ENCODE measurements around the gene DEAF1. TPM values are rescaled to one million over a fixed set of nuclear protein-coding genes. Genes with fewer than 3 reads are reported as not detected.

Gene DEAF1
- total RNA-seq, 1 donor from 2014 or later = 48.1 TPM

- peak overlapping the region; percentile 66 for H3K4me3 Mint-ChIP-seq
Measured at GRCh38 chr11:614021-614622, 80.9 kb downstream of the DEAF1 start.

DNA sequence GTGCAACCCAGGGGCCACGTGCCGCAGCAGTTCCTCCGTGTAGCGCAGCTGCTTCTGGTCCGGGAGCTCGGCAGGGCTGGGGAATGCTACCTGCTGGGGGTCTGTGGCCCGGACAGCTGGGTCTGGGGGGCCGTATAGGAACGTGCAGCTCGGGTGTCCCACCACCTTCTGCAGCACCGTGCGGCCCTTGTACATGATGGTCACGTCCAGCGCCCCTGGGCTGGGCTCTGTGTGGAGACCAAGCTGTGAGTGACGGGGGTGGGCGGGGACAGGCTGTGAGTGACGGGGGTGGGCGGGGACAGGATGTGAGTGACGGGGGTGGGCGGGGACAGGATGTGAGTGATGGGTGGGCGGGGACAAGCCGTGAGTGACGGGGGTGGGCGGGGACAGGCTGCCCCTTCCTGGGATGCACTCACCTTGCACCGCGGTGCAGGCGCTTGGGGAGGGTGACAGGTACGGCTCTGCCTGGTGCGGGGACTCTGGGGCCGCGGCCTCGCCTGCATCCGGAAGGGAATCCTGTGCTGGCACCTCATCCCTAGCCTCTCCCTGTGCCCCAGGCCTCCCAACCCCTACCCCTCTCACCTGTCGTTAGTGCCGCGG lies 81.6 kb downstream of the DEAF1 start:
- peak; percentile 73 for DNase-seq (ENCODE audit: extremely low spot score, unreplicated experiment)

More at GRCh38 chr11:614021-614622, 80.9 kb downstream of the DEAF1 start:
- peaks cover 5% of the 10 kb centered on the region for H3K36me3 Mint-ChIP-seq
- no peaks in the 10 kb centered on the region for H3K27me3 Mint-ChIP-seq
- no peaks in the 10 kb centered on the region for H3K9me3 Mint-ChIP-seq
- DNase-seq (ENCODE audit: extremely low spot score, unreplicated experiment) = no peak
- H3K4me1 Mint-ChIP-seq (ENCODE audit: unreplicated experiment) = peaks cover 4% of the 10 kb centered on the region
- TF ChIP-seq CTCF (conservative IDR thresholded peaks at IDR 0.05) = no peak
- peak overlapping the region; percentile 50 for H3K27ac Mint-ChIP-seq

GRCh38 chr11:612961-613300 lies 82.1 kb downstream of the DEAF1 start:
- peaks cover 5% of the 10 kb centered on the region for H3K36me3 Mint-ChIP-seq
- no peak overlapping the region for H3K27ac Mint-ChIP-seq
- peaks cover 4% of the 10 kb centered on the region for H3K4me1 Mint-ChIP-seq (ENCODE audit: unreplicated experiment)
- no peak overlapping the region for H3K4me3 Mint-ChIP-seq
- H3K27me3 Mint-ChIP-seq = no peaks in the 10 kb centered on the region
- no peak for DNase-seq (ENCODE audit: extremely low spot score, unreplicated experiment)
- no peaks in the 10 kb centered on the region for H3K9me3 Mint-ChIP-seq
- no peak for TF ChIP-seq CTCF (conservative IDR thresholded peaks at IDR 0.05)

More for the DNA sequence above, 81.6 kb downstream of the DEAF1 start:
- TF ChIP-seq CTCF (conservative IDR thresholded peaks at IDR 0.05) = no peak
- H3K9me3 Mint-ChIP-seq = no peaks in the 10 kb centered on the region
- H3K4me3 Mint-ChIP-seq = no peak overlapping the region
- peaks cover 5% of the 10 kb centered on the region for H3K36me3 Mint-ChIP-seq
- H3K27ac Mint-ChIP-seq = no peak overlapping the region
- no peaks in the 10 kb centered on the region for H3K27me3 Mint-ChIP-seq
- peaks cover 4% of the 10 kb centered on the region for H3K4me1 Mint-ChIP-seq (ENCODE audit: unreplicated experiment)

DNA sequence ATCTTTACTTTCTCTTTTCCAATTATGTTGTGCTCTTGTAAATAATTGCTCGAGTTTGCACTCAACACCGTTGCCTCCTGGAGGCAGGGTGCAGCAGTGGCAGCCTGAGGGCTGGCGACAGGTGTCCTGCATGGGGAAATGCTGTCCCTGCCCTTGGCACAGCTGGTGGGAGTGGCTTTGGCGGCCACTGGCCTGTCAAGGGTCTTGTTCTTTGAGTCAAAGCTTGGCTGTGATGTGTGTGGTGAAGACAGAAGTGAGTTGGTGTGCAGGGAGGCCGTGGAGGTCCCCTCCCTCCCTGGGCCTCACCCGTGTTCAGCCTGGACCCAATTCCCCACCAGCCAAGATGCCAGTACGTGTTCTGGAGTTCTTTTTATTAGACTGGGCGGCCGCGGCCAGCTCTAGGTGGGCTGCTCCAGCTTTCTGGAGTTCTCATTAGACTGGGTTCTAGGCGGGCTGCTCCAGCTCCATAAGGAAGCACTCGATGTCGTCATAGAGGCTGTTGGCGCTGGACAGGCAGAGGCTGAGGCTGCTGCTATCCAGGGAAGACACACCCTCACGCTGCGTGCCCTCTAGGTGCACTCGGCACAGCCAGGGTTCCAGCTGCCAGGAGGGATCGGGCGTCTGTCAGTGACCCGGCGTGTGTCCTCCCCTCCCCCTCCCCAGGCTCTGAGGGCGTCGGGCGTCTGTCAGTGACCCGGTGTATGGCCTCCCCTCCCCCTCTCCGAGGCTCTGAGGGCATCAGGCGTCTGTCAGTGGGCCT lies 82.6 kb downstream of the DEAF1 start:
- DNase-seq (ENCODE audit: extremely low spot score, unreplicated experiment) = no peak
- H3K4me3 Mint-ChIP-seq = peak overlapping the region; percentile 78
- peaks cover 5% of the 10 kb centered on the region for H3K36me3 Mint-ChIP-seq
- peak overlapping the region; percentile 82 for H3K27ac Mint-ChIP-seq
- no peaks in the 10 kb centered on the region for H3K27me3 Mint-ChIP-seq
- H3K4me1 Mint-ChIP-seq (ENCODE audit: unreplicated experiment) = peaks cover 4% of the 10 kb centered on the region
- peak; percentile 46 for TF ChIP-seq CTCF (conservative IDR thresholded peaks at IDR 0.05)
- no peaks in the 10 kb centered on the region for H3K9me3 Mint-ChIP-seq

DNA sequence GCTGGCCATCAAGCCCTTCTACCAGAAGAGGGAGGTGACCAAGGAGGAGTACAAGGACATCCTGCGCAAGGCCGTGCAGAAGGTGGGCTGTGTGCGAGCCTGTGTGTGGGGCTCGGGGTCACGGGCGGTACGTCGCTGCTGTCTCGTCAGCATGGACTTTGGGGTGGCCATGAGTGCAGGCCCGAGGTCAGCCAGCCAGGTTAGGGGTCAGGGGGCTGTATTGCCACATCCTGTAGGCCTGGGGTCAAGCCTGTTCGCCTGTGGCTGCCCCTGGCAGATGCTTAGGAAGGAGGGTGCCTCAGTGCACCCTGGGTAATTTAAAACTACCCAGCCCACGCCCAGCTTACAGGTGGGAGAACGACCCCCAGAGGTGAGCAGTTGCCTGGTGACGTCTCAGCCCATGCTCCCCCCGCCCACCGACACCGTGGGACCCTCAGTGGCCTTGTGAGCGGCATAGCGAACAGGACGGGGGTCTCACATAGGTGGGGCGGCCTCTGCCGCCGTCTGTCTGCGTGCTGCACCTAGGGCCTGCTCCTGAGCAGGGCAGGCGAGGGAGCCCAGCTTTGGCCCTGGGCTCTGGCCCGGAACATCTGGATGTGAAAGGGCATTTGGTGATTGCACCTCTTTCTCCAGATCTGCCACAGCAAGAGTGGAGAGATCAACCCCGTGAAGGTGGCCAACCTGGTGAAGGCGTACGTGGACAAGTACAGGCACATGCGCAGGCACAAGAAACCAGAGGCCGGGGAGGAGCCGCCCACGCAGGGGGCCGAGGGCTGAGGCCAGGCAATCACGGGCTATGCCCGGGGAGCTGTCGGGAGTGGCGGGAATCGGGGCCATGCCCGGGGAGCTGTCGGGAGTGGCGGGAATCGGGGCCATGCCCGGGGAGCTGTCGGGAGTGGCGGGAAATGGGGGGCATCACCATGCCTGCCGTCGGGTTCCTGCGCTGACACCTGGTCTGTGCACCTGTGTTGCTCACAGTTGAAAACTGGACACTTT lies 83.7 kb downstream of the DEAF1 start:
- H3K9me3 Mint-ChIP-seq = no peaks in the 10 kb centered on the region
- no peak overlapping the region for H3K27ac Mint-ChIP-seq
- peaks cover 4% of the 10 kb centered on the region for H3K4me1 Mint-ChIP-seq (ENCODE audit: unreplicated experiment)
- no peaks in the 10 kb centered on the region for H3K27me3 Mint-ChIP-seq
- H3K4me3 Mint-ChIP-seq = no peak overlapping the region
- TF ChIP-seq CTCF (conservative IDR thresholded peaks at IDR 0.05) = no peak
- H3K36me3 Mint-ChIP-seq = peaks cover 5% of the 10 kb centered on the region
- DNase-seq (ENCODE audit: extremely low spot score, unreplicated experiment) = no peak
